ENCODE measurements around the gene SEC14L3. TPM values are rescaled to one million over a fixed set of nuclear protein-coding genes. Genes with fewer than 3 reads are reported as not detected.
"Not testable (repeated sequence)": the region's sequence is repeated elsewhere in the genome, so short reads cannot be mapped to it uniquely, and the experiment has no call there.

Gene SEC14L3
- polyA plus RNA-seq, 1 of the 3 experiments (the other 2 are of a cell fraction): not detected

DNA sequence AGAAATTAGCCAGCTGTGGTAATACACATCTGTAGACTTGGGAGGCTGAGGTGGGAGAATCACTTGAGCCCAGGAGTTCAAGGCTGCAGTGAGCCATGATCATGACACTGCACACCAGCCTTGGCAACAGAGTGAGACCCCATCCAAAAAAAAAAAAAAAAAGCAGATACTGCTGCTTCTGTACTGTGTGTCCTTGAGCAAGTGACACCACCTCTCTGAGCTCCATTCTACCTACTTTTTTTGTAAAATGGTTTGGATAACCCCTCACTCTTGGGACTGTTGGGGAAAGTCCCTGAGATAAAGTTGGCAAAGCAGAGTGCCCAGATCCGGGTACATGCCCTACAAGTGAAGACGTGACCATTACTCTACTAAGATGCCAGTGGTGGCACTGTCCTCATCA, 2.7 kb downstream of the SEC14L3 start (continued):
- TF ChIP-seq, protein P1, sequence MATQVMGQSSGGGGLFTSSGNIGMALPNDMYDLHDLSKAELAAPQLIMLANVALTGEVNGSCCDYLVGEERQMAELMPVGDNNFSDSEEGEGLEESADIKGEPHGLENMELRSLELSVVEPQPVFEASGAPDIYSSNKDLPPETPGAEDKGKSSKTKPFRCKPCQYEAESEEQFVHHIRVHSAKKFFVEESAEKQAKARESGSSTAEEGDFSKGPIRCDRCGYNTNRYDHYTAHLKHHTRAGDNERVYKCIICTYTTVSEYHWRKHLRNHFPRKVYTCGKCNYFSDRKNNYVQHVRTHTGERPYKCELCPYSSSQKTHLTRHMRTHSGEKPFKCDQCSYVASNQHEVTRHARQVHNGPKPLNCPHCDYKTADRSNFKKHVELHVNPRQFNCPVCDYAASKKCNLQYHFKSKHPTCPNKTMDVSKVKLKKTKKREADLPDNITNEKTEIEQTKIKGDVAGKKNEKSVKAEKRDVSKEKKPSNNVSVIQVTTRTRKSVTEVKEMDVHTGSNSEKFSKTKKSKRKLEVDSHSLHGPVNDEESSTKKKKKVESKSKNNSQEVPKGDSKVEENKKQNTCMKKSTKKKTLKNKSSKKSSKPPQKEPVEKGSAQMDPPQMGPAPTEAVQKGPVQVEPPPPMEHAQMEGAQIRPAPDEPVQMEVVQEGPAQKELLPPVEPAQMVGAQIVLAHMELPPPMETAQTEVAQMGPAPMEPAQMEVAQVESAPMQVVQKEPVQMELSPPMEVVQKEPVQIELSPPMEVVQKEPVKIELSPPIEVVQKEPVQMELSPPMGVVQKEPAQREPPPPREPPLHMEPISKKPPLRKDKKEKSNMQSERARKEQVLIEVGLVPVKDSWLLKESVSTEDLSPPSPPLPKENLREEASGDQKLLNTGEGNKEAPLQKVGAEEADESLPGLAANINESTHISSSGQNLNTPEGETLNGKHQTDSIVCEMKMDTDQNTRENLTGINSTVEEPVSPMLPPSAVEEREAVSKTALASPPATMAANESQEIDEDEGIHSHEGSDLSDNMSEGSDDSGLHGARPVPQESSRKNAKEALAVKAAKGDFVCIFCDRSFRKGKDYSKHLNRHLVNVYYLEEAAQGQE (IDR thresholded peaks at IDR 0.05; ENCODE audit: low read depth, low read length): no peak
- no peak for TF ChIP-seq NFIC (IDR thresholded peaks at IDR 0.05; ENCODE audit: borderline replicate concordance)
- no peak for TF ChIP-seq NRF1 (IDR thresholded peaks at IDR 0.05; ENCODE audit: low read depth, low read length)
- TF ChIP-seq GABPA (IDR thresholded peaks at IDR 0.05; ENCODE audit: low read depth): no peak
- no peak for TF ChIP-seq JUND (IDR thresholded peaks at IDR 0.05)
- TF ChIP-seq MEF2A (IDR thresholded peaks at IDR 0.05; ENCODE audit: borderline replicate concordance, low read depth): no peak
- no peak for TF ChIP-seq CHD2 (IDR thresholded peaks at IDR 0.05; ENCODE audit: low read length, partially characterized antibody)

GRCh38 chr22:30460555-30460954, 11.3 kb downstream of the SEC14L3 start:
- 43% methylated on average over 6 of the region's 6 CpGs for WGBS (ENCODE audit: low lambda C conversion rate)
- H3K4me3 ChIP-seq (ENCODE audit: low read depth in 2 of 2, low read length in 1 of 2); H3K27ac ChIP-seq (ENCODE audit: low read depth in 2 of 2, low read length in 1 of 2); H3K4me1 ChIP-seq (ENCODE audit: control insufficient read depth in 1 of 2, insufficient read depth in 2 of 2, low read depth in 1 of 2, low read length in 1 of 2); H3K4me2 ChIP-seq; H3K27me3 ChIP-seq (ENCODE audit: insufficient read depth); H3K9ac ChIP-seq; POLR2A ChIA-PET; H4K20me1 ChIP-seq (ENCODE audit: insufficient read depth); H3F3A ChIP-seq (replicated peaks; ENCODE audit: insufficient read depth); DNase-seq; H3K9me3 ChIP-seq; H3K36me3 ChIP-seq (replicated peaks in 1 of 2; ENCODE audit: control insufficient read depth in 1 of 2, insufficient read depth in 2 of 2, low read length in 1 of 2); H2AFZ ChIP-seq (ENCODE audit: low read depth); H3K9me2 ChIP-seq; H3K79me2 ChIP-seq (ENCODE audit: insufficient read depth): not testable (repeated sequence)
- CTCF ChIA-PET: interaction anchor here (1.7 kb wide), 1 partner anchor 24 kb away, joined by 10 read pairs; no protein-coding TSS in a partner anchor

DNA sequence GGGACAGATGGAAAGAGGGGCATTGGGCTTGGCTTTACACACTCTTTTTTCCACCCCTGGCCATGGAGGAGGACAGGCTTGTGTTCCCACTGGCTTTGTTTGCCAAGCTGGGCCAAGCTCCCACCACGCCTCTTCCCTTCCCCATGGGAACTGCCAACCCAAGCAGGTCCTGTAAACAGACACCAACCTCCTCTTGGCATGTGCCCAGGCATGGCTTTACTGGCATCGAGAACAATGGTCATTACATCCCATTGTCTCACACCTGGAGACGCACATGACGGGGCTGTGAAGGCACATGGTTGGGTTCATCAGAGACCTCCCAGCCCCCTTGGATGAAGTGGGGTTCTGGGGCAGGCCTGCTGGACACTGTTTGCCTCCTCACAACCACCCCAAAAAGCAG, 11.7 kb downstream of the SEC14L3 start:
- Histone ChIP-seq H3K36me3 (replicated peaks in 1 of 2; ENCODE audit: control insufficient read depth in 1 of 2, insufficient read depth in 2 of 2, low read length in 1 of 2) (no peaks in the 10 kb centered on the region), H3K9me3 (no peaks in the 10 kb centered on the region), H3K4me1 (ENCODE audit: control insufficient read depth in 1 of 2, insufficient read depth in 2 of 2, low read depth in 1 of 2, low read length in 1 of 2) (no peaks in the 10 kb centered on the region), H3K79me2 (ENCODE audit: insufficient read depth) (no peaks in the 10 kb centered on the region), H3K4me2 (no peak overlapping the region), H2AFZ (ENCODE audit: low read depth) (no peak overlapping the region), H3K9ac (no peak overlapping the region), H4K20me1 (ENCODE audit: insufficient read depth) (no peaks in the 10 kb centered on the region), H3K27me3 (ENCODE audit: insufficient read depth) (no peaks in the 10 kb centered on the region), H3K4me3 (ENCODE audit: low read depth in 2 of 2, low read length in 1 of 2) (no peak overlapping the region), H3K9me2 (no peaks in the 10 kb centered on the region), H3F3A (replicated peaks; ENCODE audit: insufficient read depth) (no peaks in the 10 kb centered on the region), H3K27ac (ENCODE audit: low read depth in 2 of 2, low read length in 1 of 2) (no peak overlapping the region)
- DNase-seq: no peak
- POLR2A ChIA-PET: no interaction called here
- WGBS (ENCODE audit: low lambda C conversion rate): no CpG with 5 or more reads among the region's 4 CpGs
- CTCF ChIA-PET: interaction anchor here (1.7 kb wide), 1 partner anchor 24 kb away, joined by 10 read pairs; no protein-coding TSS in a partner anchor
- TF ChIP-seq FOXM1 (IDR thresholded peaks at IDR 0.05; ENCODE audit: low read depth) (no peak), YY1 (IDR thresholded peaks at IDR 0.05; ENCODE audit: low read depth) (no peak), MEF2A (IDR thresholded peaks at IDR 0.05; ENCODE audit: borderline replicate concordance, low read depth) (no peak), JUND (IDR thresholded peaks at IDR 0.05) (no peak), NRF1 (IDR thresholded peaks at IDR 0.05; ENCODE audit: low read depth, low read length) (no peak), TAF1 (IDR thresholded peaks at IDR 0.05; ENCODE audit: borderline replicate concordance, low read depth, low read length) (no peak), TCF12 (IDR thresholded peaks at IDR 0.05) (no peak), SIN3A (IDR thresholded peaks at IDR 0.05; ENCODE audit: borderline replicate concordance, low read depth, low read length) (no peak), FOSL2 (IDR thresholded peaks at IDR 0.05; ENCODE audit: borderline replicate concordance, low read depth) (no peak), GABPA (IDR thresholded peaks at IDR 0.05; ENCODE audit: low read depth) (no peak), EP300 (IDR thresholded peaks at IDR 0.05; ENCODE audit: borderline replicate concordance in 1 of 2, low read depth in 1 of 2, low read length in 1 of 2) (no peak)
- TF ChIP-seq, protein P1 (IDR thresholded peaks at IDR 0.05; ENCODE audit: low read depth, low read length): no peak
- TF ChIP-seq, protein P2, sequence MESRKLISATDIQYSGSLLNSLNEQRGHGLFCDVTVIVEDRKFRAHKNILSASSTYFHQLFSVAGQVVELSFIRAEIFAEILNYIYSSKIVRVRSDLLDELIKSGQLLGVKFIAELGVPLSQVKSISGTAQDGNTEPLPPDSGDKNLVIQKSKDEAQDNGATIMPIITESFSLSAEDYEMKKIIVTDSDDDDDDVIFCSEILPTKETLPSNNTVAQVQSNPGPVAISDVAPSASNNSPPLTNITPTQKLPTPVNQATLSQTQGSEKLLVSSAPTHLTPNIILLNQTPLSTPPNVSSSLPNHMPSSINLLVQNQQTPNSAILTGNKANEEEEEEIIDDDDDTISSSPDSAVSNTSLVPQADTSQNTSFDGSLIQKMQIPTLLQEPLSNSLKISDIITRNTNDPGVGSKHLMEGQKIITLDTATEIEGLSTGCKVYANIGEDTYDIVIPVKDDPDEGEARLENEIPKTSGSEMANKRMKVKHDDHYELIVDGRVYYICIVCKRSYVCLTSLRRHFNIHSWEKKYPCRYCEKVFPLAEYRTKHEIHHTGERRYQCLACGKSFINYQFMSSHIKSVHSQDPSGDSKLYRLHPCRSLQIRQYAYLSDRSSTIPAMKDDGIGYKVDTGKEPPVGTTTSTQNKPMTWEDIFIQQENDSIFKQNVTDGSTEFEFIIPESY (IDR thresholded peaks at IDR 0.05; ENCODE audit: borderline replicate concordance, low read depth): no peak
- TF ChIP-seq, protein P3, sequence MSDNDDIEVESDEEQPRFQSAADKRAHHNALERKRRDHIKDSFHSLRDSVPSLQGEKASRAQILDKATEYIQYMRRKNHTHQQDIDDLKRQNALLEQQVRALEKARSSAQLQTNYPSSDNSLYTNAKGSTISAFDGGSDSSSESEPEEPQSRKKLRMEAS (IDR thresholded peaks at IDR 0.05; ENCODE audit: low read depth): no peak

Data from SK-N-SH (cell line).